GM18873 (cell line): ENCODE results near the gene LOXHD1.

Experiments used
- ATAC-seq: cut with Tn5 transposase; IDR thresholded peaks from one replicate; pipeline ENCODE4 v1.9.1; 2021; ENCODE audit warnings: mild to moderate bottlenecking, moderate library complexity, moderate number of reproducible peaks; ENCODE audit not compliant: unreplicated experiment, low FRiP score

Gene LOXHD1

DNA sequence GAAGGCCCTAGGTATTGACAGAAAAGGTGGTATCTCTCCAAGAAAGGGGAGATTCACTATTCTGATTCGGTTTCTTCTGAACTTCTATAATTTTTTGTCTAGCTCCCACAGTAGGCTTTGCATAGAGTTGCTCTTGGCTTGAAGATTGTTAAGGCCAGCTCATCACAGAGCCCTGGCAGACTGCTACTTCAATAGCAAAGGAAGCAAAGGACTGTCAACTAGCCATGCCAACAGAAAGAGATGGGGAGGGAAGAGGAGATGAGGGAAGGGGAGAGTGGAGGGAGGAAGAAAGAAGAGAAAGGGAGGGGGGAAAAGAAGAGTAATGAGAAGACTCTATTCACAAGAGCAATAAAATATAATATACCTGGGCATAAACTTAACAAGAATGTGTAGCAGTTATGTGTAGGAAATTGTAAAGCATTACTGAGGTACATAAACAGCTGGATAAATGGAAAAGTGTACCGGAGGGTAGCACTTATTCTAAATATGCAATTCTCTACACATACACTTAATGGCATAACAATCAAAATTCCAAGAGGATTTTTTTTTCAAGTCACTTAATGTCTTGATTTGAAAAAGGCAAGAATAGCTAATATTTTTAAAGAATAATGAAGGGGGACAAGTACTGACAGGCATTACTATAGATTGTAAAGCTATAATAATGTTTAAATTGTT lies 102.5 kb downstream of the LOXHD1 start:
- ATAC-seq, result no peak

GRCh38 chr18:46550609-46551008 lies 106.4 kb downstream of the LOXHD1 start:
- ATAC-seq, result no peak

- no peak for ATAC-seq
Measured at GRCh38 chr18:46547520-46547919, 109.5 kb downstream of the LOXHD1 start.

DNA sequence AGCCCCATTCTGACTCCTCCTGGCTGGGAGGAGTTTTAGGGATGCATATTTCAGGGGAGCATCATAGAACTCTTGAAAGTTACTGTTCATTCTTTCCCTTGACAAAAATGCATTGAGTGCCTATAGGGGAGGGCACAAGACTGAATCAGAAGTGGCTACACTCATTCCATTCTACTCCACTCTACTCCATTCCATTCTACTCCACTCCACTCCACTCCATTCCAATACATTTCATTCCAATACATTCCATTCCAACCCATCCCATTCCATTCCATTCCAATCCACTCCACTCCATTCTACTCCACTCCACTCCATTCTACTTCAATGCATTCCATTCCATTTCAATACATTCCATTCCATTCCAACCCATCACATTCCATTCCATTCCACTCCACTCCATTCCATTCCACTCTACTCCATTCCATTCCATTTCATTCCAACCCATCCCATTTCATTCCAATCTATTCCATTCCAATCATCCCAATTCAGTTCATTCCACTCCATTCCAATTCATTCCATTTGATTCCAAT lies 110.8 kb downstream of the LOXHD1 start:
- no peak for ATAC-seq

- ATAC-seq, result no peak
Measured at GRCh38 chr18:46542545-46542944, 114.5 kb downstream of the LOXHD1 start.

GRCh38 chr18:46541626-46542189 lies 115.3 kb downstream of the LOXHD1 start:
- no peak for ATAC-seq

DNA sequence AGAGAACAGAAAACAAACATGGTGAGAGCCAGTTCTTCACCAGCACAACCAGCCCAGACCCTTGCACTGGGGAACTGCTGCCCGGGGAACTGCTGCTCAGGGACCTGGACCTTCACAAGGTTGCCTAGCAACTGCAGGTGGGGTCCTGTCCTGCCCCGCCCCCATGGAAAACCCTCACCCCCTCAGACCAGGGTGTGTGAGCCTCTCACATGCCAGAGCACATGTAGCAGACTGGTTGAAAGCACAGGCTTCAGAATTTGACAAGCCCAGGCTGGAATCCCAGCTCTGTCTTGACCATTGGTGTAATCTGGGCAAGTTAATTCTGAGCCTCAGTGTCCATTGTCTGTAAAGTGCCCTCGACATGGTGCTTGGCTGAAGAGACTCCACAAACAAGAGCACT lies 118.6 kb downstream of the LOXHD1 start:
- ATAC-seq, result no peak

GRCh38 chr18:46536215-46536874 lies 120.7 kb downstream of the LOXHD1 start:
- ATAC-seq, result no peak

DNA sequence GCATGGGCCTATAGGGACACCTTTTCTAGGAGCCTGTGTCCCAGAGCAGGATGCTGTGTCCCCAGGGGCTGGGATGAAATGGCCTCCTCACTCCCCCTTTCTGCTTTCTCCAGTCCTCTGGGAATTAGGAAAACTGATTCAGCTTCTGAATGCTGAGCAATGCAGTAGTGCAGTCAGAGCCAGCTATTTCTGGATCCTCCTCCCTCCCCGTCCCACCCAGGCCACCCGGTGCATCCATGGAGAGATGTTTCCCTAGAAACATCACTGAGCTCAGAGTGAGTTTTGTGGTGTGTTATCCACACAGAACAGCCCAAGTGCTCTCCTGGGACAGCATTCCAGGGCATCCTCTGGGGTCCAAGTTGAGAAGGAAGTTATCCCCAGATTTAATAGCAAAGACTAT lies 125.5 kb downstream of the LOXHD1 start:
- no peak for ATAC-seq

DNA sequence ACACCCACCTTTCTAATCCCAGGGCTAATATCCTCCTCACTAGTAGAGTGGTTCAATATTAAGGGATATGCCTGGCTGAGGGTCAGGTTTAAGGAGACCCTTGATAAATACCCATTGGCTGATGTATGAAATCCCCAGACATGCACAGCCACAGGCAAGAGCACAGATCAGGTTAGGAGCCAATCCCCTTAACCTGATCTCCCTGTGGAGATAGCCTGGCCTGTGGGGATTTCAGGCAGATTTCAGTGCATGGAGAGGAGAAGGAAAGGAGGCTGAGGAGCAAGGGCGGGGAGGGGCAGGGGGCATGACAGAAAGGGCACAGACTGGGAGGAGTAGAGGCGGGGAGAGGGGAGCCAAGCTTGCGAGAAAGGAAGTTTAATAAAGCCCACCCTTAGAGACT lies 129.0 kb downstream of the LOXHD1 start:
- ATAC-seq, result no peak

DNA sequence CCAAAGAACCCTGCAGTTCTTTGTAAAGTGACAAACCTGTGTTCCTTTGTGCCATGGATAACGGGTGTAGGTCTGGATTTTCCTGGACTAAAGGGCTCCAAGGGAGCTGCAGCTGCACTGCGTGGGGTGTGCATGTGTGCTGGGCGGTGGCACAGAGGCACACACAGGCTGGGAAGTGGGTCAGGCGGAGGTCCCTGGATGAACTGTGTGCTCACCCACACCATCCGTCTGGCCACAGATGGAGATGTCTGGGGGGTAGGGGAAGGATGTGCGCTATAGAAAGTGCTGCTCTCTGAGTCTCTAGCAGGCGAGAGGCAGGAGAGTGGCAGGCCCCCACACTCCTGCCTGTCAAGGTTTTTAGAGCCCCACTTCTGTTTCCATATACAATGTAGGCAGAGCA lies 137.2 kb downstream of the LOXHD1 start:
- no peak for ATAC-seq

DNA sequence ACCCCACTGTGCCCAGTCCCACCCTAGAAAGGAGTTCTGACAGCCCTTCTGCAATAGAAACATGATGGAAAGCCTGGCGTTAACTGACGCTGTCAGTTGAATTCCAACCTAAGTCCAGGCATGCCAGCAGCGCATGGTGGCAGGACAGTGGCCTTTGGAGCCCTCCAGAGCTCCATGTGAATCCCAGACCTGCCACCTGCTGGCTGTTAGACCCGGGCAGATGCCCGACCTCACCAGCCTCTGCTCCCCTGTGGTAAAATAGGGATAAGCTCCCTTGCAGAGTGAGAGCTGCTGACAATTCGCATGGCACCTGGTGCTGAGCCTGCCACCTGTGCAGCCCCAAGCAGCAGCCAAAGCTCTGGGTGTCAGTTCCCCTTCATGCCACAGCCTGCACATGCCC lies 138.6 kb downstream of the LOXHD1 start:
- ATAC-seq, result no peak

DNA sequence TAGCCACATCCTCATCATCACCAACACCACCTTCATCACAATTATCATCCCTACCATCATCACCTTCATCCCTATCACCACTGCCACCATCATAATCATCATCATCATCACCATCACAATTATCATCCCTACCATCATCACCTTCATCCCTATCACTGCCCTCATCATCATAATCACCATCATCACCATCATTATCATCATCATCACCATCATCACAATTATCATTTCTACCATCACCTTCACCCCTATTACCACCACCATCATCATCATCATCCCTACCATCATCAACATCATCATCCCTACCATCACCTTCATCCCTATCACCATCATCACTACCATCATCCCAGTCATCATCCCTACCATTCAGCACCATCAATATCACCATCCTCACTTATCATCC lies 140.5 kb downstream of the LOXHD1 start:
- ATAC-seq, result no peak

- ATAC-seq, result no peak
Measured at GRCh38 chr18:46510386-46510785, 146.6 kb downstream of the LOXHD1 start.

DNA sequence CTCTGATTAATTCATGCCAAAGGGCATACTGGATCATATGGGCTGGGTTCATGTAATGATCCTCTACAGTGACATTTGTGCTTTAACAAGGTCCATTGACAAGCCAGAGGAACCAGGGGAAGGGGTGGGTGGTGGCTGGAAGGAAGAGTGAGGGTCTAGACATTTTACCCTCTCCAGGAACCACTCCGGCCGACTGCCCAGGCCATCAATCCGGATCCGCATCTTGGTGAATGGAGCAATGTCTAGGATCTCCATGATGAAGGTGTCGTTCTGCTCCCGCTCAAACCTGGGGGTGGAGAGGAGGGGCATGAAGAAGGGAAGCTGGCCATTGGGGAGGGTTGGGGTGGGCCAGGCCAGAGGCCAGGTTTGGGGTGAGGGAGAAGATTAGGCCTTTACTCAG lies 147.5 kb downstream of the LOXHD1 start:
- ATAC-seq, result no peak

DNA sequence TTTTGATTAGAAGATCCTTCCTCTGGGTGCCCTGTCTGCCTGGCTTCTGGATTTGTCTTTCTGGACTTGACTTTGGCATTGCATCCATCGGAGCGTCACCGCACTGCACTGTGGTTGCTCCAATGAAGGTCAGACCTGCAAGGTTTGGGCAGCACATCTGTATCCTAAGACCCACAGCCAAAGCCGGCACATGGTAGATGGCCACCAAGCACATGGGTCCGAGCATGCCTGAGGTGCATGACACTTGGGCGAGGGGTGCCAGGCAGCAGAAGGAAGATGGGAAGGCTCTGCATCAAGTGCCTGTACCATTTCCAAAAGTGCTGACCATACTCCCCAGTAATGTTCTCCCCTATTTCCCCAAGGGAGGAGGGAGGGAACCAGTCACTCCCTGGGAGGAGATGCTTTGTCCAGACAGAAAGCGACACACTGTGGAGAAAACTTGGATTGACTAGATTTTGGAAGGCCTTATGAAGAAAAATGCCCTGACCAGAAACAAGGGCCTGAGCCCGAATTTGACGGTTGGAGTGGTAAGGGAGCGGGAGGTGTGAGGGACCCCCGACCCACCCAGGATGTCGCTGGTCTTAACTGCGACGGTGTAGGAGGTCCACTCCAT lies 149.9 kb downstream of the LOXHD1 start:
- no peak for ATAC-seq

DNA sequence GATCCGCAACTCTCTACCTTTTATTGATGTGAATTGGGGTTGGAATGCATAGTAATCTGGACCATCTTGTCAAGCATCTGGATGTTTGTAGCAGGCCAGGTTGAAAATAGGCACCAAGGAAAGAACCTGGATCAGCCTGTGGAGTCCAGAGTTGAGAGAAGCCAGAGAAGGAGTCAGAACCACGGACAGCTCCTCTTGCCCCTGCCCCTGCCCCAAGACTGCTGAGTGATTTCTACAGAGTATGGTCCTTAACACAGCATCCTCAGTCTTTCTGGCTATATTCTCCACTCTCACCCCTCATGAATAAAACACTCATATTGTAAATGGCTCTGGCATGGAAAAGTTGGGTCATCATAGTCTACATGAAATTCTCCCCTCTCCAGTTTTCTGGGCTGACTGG lies 154.6 kb downstream of the LOXHD1 start:
- ATAC-seq, result no peak

DNA sequence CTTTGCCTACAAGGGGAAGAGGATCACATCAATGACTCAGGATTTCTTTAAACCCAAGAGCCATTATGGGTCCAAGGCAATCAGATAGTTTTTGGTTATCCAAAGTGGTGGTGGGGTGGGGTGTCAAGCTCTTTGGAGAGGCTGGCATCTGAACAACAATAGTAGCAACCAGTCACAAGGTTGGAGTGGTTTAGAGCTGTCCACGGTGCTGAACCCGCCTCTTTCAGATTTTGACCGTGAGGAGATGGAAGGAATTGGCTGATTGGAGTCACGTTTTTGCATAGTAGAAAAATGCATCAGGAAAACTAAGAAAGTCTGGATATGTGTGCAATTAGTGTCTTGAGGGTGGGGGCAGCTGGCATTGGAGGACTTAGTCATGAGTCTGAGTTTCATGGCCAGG lies 159.9 kb downstream of the LOXHD1 start:
- ATAC-seq, result no peak

DNA sequence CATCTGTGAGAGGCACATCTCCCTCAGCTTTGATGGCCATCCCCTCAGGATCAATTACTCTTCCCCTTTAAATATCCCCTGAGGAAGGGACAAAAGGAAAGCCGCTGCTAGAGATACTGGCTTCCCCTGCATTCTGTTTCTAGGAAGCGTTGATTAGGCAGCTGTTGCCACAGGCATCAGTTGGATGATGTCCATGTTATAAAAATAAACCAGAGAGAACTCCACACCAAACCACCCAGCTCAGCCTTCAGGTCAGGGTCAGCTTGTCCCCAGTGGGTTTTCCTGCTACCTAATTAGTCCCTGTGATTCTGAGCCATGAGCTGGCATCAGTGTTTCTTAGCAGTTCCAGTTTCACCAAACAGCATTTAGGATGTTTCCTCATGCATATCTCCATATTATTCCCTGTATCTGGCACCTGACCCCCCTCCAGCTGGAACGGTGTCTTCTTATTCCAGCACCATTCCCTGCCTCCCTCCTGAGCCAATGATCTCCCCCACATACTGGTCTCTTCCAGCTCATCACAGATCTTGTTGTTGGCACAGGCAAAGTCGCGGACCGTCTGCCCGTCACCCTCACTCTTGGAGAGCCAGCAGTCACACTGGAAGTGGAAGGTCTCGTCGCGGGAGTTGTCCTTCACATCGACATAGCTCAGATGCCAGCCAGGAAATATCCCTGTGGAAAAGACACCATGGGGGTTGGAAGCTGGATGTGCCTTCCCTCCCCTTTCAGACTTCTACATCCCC lies 168.4 kb downstream of the LOXHD1 start:
- no peak for ATAC-seq

GRCh38 chr18:46485675-46486194 lies 171.3 kb downstream of the LOXHD1 start:
- no peak for ATAC-seq
